ENCODE results near the gene ADAP2.
"Not testable (repeated sequence)": the region's sequence is repeated elsewhere in the genome, so short reads cannot be mapped to it uniquely, and the experiment has no call there.

Gene ADAP2

DNA sequence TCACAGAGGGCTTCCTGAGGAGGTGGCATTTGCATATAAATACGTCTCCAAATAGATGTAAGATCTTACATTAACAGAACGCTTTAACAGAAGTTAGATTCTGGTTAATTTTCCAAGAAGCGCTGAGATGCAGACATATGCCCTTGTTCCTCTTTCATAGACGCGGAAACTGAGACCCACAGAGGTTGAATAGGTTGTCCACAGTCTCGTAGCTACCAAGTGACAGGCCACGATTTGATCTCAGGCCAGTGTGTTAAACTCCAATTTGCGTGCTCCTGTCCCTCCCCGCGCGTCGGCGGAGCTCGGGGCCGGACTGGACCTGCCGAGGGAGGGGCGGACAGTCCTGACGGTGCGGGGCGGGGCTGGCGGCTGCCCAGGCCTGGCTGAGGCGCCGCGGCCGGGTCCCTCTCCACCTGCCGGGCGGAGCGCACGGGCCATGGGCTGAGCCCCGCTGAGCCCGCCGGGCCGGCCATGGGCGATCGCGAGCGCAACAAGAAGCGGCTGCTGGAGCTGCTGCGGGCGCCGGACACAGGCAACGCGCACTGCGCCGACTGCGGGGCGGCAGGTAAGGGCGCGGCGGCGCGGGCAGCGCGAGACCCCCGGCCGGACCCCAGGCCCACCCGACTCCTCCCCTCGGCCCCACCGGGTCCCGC, at the start of gene ADAP2:
Gene ADAP2, plus strand, starts transcription at position 402 of the 653 bp plus-strand sequence. Its CDS starts 70 bp downstream, at position 472.
- DNase-seq = peak; percentile 28

DNA sequence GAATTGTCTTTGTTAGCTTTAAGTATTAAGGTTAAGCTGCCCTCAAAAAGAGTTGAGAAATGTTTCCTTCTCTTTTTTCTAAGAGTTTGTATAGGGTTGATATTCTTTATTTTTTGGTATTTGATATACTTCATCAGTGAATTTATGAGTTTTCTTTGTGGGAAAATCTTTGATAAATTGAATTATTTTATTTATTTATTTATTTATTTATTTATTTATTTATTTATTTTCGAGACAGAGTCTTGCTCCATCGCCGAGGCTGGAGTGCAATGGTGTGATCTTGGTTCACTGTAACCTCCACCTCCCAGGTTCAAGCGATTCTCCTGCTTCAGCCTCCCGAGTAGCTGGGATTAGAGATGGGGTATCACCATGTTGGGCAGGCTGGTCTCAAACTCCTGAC, 35.6 kb upstream of the ADAP2 start:
- no peak for DNase-seq

- DNase-seq = no peak
These were observed 27.5 kb upstream of the ADAP2 start for GRCh38 chr17:30894236-30894635.

DNA sequence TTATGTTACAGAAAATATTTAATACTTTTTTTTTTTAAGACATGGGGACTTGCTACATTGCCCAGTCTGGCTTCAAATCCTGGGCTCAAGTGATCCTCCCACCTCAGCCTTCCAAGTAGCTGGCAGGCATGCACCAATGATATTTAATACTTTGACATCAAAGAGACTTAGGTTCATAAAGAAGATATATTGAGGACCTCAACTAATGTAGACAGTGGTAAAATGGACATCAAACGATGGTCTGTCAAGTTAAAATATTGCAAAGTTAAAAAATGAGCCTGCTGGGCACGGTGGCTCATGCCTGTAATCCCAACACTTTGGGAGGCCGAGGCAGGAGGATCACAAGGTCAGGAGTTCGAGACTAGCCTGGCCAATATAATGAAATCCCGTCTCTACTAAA, 24.4 kb upstream of the ADAP2 start:
- no peak for DNase-seq

DNA sequence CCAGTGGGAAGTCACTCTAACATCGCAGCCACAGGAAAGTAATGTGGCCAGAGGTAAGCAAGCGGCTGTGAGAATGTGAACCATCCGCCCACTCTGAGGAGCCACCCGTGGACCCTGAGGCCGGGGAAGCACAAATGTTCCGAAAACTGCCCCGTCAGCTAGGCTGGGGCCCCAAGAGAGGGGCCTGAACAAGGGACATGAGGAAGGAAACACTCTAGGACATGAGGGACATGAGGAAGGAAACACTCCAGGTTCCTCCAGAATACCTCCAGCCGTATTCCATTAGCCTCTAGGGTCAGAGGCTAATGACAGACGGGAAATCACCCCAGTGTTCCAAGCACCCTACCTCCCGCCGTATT, 16.0 kb upstream of the ADAP2 start:
- no peak for DNase-seq

DNA sequence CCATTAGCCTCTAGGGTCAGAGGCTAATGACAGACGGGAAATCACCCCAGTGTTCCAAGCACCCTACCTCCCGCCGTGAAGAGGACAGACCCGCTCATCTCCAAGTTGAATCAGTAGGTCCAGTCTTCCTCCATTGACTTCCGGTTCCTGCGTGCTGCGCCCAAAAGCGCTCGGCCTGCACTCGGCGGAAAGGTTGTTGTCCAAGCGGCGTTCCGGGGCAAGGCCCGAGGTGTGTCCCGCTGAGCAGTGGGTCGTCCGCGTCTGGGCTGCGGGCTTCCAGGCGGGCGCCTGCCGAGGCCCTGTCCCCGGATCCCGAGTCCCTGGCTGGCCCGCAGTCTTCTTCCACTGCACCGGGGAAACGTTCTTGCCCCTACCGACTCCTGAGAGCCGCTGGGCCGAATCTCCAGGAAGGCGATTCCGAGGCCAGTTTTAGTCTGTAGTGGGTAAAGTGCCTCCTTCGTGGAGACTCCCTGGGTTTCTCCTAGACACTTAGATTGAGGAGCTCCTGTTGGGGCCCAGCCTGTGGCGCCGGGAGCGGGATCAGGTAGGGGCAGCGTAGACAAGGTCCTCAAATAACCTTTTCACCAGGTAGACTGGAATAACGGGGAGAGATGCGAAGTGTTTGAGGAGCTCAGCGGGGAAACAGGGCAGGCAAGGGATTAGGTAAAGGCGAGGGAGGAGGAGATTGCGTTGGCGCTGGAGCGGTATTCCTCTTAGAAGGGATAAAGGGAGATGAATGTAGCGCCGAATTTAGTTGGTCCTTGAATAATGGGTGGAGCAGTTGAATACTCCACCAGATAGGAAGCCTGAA, 15.4 kb upstream of the ADAP2 start, which contains the start of gene TEFM:
Gene TEFM, minus strand, starts transcription at position 138 of the 811 bp plus-strand sequence. Its CDS starts 40 bp downstream, at position 98.
- DNase-seq = peak; percentile 54

GRCh38 chr17:30908717-30909420, 12.9 kb upstream of the ADAP2 start:
- DNase-seq = no peak

GRCh38 chr17:30910151-30910550, 11.6 kb upstream of the ADAP2 start:
- not testable (repeated sequence) for DNase-seq

DNA sequence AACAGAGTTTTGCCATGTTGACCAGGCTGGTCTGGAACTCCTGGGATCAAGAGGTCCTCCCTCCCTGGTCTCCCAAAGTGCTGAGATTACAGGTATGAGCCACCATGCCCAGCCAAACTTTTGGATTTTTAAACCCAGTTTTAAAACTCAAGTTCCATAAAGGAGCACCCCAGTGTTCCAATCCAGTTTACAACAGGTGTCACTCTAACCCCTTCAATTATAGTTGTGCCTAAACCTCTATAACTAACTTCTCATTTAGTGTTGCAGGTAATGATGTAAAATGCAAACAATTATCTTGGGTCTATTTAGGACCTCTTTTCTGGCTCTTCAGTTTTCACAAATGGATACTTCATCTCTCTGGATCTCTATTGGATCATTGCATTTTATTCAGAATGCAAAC, 7.8 kb upstream of the ADAP2 start:
- no peak for DNase-seq

GRCh38 chr17:30915833-30916611, 5.7 kb upstream of the ADAP2 start:
- no peak for DNase-seq

DNA sequence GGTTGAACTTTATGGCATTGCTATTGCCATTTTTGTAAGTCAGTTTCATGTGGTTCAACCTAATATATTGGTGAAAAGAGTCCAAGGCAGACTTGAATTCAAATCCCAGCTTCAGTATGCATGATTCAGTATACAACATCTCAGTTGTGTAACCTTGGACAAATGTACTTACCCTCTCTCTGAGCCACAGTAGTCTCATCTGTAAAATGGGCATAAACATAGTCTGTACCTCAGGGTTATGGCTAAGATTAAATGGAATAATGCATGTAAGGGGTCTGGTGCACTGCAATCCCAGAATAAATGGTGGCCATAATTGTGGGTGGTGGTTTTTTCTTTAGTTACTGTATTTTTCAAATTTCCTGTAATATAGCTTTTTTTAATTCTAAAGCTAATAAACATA, 4.7 kb upstream of the ADAP2 start:
- DNase-seq = no peak

GRCh38 chr17:30920282-30920681, 1.5 kb upstream of the ADAP2 start:
- DNase-seq = no peak

DNA sequence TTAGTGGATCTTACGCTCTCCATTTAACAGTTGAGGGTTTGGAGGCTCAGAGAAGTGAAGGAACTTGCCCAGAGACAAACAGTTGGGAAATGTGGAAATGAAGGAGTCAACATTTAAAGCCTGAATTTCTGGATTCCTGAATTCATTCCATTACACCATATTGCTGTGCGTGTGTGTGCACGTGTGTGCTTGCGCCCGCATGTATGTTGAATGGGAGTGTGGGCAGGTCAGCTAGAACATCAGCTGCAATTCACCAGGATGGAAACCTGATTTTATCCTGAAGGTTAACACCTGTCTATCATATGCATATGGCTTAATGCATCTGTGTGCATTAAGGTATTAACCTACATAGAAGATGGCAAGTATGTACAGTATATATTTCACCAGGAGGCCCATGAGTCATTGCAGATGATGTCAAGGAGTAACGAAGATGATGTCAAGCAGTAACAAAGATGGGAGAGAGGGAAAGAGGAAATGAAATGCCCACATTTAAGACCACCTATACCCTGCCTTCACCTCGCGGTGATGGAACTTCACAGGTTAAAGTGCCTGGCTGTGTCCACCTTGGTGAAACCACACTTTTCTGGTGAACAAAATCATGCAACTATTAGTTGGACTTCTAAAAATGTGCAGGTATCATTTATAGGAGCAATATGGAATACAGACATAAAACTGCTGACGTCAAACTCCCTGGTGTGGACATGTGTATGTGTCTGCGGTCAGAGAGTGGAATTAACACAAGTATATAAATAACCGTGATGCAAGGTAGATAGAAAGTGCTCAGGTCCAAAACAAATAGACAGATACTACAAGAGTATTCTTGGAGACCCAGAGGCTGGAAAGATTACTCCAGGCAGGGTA, 832 bp upstream of the ADAP2 start:
- DNase-seq = no peak

DNA sequence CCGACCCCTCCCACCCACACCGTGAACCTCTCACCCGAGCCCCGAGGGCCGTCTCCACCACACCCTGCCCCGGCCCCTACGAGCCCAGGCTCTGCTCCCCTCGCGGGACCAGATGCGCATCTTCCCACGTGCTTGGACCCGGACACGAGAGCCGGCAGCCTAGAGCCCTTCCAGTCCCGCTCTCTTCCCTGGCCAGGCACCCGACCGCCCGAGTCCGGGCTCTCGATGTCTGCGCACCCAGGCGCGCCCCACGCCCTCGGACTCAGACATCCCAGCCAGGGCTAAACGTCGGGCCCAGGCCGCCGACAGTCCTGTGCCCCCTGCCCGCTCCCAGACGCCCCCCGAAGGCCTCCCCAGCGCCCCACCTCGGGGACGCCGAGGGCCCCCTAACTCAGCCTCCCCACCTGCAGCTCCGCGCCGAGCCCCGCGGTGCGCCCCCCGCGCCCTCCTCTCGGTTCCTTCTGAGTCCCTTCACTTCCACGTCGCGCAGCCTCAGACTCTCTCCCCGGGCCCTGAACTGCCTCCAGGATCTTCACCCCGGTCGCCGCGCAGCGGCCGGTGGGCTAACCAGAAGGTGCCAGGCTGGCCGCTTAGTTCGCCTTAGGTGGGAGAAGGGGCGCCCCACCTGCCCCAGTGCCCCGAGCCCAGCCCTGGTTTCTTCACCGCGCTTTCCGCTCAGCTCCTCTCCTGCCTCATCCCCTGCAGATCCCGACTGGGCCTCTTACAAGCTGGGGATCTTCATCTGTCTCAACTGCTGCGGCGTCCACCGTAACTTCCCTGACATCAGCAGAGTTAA, 688 bp downstream of the ADAP2 start:
- no peak for DNase-seq

DNA sequence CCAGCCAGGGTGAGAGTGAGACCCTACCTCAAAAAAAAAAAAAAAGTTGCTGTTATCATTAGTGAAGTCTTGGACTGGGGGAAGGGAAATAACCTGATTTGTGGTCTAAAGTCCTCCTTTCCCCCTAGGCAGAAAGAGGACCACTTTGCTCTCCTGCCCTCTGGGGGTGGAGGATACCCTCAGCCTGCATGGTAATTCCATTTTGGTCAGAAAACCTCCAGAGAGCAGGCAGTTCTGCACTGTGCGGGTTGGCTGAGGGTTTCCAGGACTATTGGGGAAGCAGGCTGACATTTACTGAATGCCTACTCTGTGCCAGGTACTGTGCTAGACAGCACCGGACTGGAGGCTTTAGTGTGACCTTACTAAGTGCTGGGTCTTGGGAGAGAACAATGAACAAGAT, 2.6 kb downstream of the ADAP2 start:
- DNase-seq = no peak

GRCh38 chr17:30926516-30926915, 4.8 kb downstream of the ADAP2 start:
- no peak for DNase-seq

- no peak for DNase-seq
These were observed 6.0 kb downstream of the ADAP2 start for GRCh38 chr17:30927756-30928155.

DNA sequence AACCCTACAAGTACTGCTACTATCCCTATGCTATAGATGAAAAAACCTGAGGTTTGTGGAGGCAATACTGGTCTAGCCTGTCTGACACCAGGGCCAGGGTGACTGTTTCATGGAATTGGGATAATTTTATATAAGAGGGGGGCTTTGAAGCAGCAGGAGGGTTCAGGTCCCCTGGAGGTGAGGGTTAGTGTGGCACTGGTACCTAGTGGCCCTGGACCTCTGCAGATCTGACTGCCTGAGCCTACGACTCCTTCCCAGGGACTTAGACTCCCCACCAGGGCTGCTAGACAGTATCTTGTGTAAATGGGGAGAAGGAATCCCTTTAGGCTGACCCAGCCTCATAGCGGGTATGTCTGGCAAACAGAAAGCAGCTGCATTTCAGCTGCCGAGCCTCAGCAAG, 6.8 kb downstream of the ADAP2 start:
- DNase-seq = no peak

DNA sequence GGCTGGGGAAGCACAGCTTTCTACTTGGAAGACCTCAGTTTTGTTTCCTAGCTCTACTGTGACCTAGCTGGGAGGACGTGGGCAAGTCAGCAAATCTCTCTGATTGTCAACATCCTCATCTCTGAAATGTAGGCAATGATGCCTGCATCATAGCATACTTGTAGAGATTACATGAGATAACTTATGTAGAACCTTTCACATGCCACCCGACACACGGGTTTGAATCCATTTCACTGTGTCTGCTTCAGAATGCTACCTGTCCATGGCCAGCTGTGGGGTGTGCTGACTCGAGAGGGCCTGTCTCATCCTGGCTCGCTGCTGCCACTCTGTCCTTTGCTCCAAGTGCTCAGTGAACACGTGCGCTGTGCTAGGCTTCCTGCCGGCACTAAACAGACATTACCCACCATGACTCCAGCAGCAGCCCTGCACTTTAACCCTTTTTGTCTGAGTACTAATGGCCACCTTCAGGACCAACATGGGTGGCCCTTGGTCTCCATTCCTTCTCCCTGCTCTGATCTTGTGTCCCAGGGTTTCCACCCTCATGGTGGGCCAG, 7.4 kb downstream of the ADAP2 start:
- DNase-seq = no peak

GRCh38 chr17:30929861-30930260, 8.1 kb downstream of the ADAP2 start:
- DNase-seq = not testable (repeated sequence)

DNA sequence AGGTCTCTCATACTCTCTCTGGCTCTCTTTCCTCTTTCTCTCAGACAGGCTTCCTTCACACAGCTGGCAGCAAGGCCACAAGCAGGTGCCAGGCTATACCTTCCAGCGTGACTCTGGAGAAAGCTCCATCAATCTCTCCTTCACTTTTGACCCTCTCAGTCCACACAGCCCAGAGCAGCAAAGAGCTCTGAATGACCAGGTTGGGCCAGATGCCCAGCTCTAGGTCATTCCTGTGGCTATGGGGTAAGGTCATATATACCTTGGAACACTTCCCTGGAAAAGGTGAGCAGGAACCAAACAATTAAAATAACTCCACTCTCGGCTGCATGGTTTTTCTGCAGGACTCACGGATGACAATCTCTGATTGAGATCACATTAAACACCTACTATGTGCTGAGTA, 8.8 kb downstream of the ADAP2 start:
- DNase-seq = no peak

Data from KG1 (cell line).